ENCODE results near the gene SLC7A9.
"Not testable (repeated sequence)": the region's sequence is repeated elsewhere in the genome, so short reads cannot be mapped to it uniquely, and the experiment has no call there.

SLC7A9 gene

GRCh38 chr19:32787161-32787813 lies 82.3 kb downstream of the SLC7A9 start:
- DNase-seq: not testable (repeated sequence)

- DNase-seq: not testable (repeated sequence)
These were observed 87.5 kb downstream of the SLC7A9 start for GRCh38 chr19:32782089-32782488.

- DNase-seq: no peak
These were observed 88.3 kb downstream of the SLC7A9 start for GRCh38 chr19:32781280-32781679.

Data from stimulated activated naive CD4-positive, alpha-beta T cell (primary cell).